DND-41 (cell line): ENCODE data around the gene CNTNAP5.

Experiments
- CTCF ChIP-seq: IDR thresholded peaks from 2 replicates; pipeline ENCODE4 v1.5.1; 2012; ENCODE audit warnings: borderline replicate concordance, low read length, moderate library complexity, mild to moderate bottlenecking; ENCODE audit not compliant: poor library complexity, severe bottlenecking; ENCODE audit errors: extremely low read depth
- EZH2 ChIP-seq: IDR thresholded peaks from 3 replicates; pipeline ENCODE4 v1.6.1; 2012; ENCODE audit warnings: borderline replicate concordance, low read depth, mild to moderate bottlenecking, moderate library complexity, low read length, inconsistent platforms; ENCODE audit not compliant: severe bottlenecking

GRCh38 chr2:124678043-124678442 lies 653.0 kb downstream of the CNTNAP5 start:
- TF ChIP-seq CTCF (no peak), EZH2 (no peak)
